Measurements from ENCODE around the gene COL13A1. TPM values are rescaled to one million over a fixed set of nuclear protein-coding genes. Genes with fewer than 3 reads are reported as not detected.

COL13A1 gene
- total and polyA plus RNA-seq, 2 experiments from 2014 or later, result 57.2 to 150 TPM

- no peak overlapping the region for H3K27ac ChIP-seq
- H3K4me1 ChIP-seq (ENCODE audit: low read depth), result no peaks in the 10 kb centered on the region
- TF ChIP-seq, protein P1, sequence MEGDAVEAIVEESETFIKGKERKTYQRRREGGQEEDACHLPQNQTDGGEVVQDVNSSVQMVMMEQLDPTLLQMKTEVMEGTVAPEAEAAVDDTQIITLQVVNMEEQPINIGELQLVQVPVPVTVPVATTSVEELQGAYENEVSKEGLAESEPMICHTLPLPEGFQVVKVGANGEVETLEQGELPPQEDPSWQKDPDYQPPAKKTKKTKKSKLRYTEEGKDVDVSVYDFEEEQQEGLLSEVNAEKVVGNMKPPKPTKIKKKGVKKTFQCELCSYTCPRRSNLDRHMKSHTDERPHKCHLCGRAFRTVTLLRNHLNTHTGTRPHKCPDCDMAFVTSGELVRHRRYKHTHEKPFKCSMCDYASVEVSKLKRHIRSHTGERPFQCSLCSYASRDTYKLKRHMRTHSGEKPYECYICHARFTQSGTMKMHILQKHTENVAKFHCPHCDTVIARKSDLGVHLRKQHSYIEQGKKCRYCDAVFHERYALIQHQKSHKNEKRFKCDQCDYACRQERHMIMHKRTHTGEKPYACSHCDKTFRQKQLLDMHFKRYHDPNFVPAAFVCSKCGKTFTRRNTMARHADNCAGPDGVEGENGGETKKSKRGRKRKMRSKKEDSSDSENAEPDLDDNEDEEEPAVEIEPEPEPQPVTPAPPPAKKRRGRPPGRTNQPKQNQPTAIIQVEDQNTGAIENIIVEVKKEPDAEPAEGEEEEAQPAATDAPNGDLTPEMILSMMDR (IDR thresholded peaks at IDR 0.05; ENCODE audit: low read depth, low read length), result peak; percentile 14
- no peak overlapping the region for H3K4me3 ChIP-seq
- peaks cover 10% of the 10 kb centered on the region for H3K36me3 ChIP-seq
- H3K27me3 ChIP-seq, result no peaks in the 10 kb centered on the region
- H3K9me3 ChIP-seq (ENCODE audit: low read depth), result no peaks in the 10 kb centered on the region
- DNase-seq (ENCODE audit: low read depth in 1 of 2, low spot score in 1 of 2), result no peak
These were observed 134.4 kb downstream of the COL13A1 start for GRCh38 chr10:69936091-69936490.

DNA sequence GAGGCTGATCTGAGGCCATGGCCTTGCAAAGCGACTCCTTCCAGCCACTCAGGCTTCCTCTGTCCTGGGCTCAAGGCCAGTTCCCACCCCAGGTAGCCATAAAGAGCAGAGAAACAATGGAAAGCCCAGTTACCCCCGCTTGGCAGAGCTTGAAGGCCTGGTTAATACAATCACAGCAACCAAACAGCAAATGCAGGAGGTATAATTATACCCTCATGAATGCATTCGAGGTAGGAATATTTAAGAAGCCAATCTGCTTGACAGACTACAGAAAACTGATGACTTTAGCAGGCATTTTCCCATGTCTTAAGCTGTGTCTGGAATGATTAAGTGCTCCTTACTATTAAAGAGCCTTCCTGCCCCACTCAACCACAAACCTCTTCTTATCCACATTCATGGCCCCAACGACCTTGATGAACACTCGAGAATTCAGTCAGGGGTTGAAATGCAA, 136.9 kb downstream of the COL13A1 start:
- DNase-seq (ENCODE audit: low read depth in 1 of 2, low spot score in 1 of 2), result no peak
- Histone ChIP-seq H3K4me1 (ENCODE audit: low read depth) (no peaks in the 10 kb centered on the region), H3K27me3 (no peaks in the 10 kb centered on the region), H3K4me3 (no peak overlapping the region), H3K36me3 (peaks cover 2% of the 10 kb centered on the region), H3K27ac (peak overlapping the region; percentile 30), H3K9me3 (ENCODE audit: low read depth) (no peaks in the 10 kb centered on the region)
- TF ChIP-seq, protein P1 (IDR thresholded peaks at IDR 0.05; ENCODE audit: low read depth, low read length), result no peak

DNA sequence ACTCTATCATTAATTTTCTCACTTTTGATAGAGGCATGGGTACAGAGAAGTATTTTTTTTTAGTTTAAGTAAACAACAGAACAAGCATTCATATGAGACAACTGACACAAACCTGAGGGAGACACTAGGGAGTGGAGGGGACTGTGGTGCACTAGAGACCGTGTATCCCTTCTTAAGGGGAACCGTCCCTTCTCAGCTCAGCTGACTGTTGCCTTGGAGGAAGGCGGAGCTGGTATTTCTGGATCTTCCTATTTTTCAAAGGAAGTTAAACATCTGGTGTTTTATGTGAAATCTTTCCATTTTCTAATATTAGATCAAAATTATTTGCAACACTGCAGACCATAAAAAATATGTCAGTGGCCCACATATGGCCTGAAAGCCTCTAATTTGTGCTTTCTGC, 137.4 kb downstream of the COL13A1 start:
- TF ChIP-seq, protein P1 (IDR thresholded peaks at IDR 0.05; ENCODE audit: low read depth, low read length), result no peak
- H3K36me3 ChIP-seq, result peaks cover 4% of the 10 kb centered on the region
- no peak overlapping the region for H3K27ac ChIP-seq
- no peak overlapping the region for H3K4me3 ChIP-seq
- no peaks in the 10 kb centered on the region for H3K27me3 ChIP-seq
- H3K9me3 ChIP-seq (ENCODE audit: low read depth), result no peaks in the 10 kb centered on the region
- DNase-seq (ENCODE audit: low read depth in 1 of 2, low spot score in 1 of 2), result no peak
- H3K4me1 ChIP-seq (ENCODE audit: low read depth), result no peaks in the 10 kb centered on the region

GRCh38 chr10:69939481-69939880, 137.8 kb downstream of the COL13A1 start:
- H3K36me3 ChIP-seq, result peaks cover 4% of the 10 kb centered on the region
- no peak overlapping the region for H3K4me3 ChIP-seq
- H3K27ac ChIP-seq, result no peak overlapping the region
- DNase-seq (ENCODE audit: low read depth in 1 of 2, low spot score in 1 of 2), result no peak
- no peaks in the 10 kb centered on the region for H3K27me3 ChIP-seq
- TF ChIP-seq, protein P1 (IDR thresholded peaks at IDR 0.05; ENCODE audit: low read depth, low read length), result no peak
- H3K9me3 ChIP-seq (ENCODE audit: low read depth), result no peaks in the 10 kb centered on the region
- H3K4me1 ChIP-seq (ENCODE audit: low read depth), result no peaks in the 10 kb centered on the region

DNA sequence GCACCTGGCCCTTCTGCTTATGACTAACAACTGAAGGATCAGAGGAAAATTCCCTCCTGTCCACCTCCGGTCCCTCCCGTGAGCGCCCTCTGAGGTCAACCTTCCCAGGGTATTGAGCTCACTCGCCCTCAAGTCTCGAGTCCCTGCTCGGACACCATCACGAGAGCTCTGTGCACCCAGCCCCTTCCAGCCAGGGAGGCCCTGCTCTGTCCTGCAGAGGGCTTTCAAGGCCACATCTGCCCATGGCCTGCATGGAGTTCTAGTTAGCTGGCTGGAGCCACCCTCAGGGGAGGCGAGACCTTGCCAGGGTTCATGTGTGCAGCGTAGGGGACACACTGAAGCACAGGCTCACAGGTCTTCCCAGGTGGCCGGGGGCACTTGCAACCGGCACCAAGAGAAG, 140.0 kb downstream of the COL13A1 start:
- Histone ChIP-seq H3K9me3 (ENCODE audit: low read depth) (no peaks in the 10 kb centered on the region), H3K36me3 (peaks cover 4% of the 10 kb centered on the region), H3K27me3 (no peaks in the 10 kb centered on the region), H3K27ac (no peak overlapping the region), H3K4me1 (ENCODE audit: low read depth) (no peaks in the 10 kb centered on the region), H3K4me3 (no peak overlapping the region)
- no peak for DNase-seq (ENCODE audit: low read depth in 1 of 2, low spot score in 1 of 2)
- TF ChIP-seq, protein P1 (IDR thresholded peaks at IDR 0.05; ENCODE audit: low read depth, low read length), result no peak
